ENCODE measurements around the gene PDZD2.
"Not testable (repeated sequence)": the region's sequence is repeated elsewhere in the genome, so short reads cannot be mapped to it uniquely, and the experiment has no call there.

PDZD2 gene

DNA sequence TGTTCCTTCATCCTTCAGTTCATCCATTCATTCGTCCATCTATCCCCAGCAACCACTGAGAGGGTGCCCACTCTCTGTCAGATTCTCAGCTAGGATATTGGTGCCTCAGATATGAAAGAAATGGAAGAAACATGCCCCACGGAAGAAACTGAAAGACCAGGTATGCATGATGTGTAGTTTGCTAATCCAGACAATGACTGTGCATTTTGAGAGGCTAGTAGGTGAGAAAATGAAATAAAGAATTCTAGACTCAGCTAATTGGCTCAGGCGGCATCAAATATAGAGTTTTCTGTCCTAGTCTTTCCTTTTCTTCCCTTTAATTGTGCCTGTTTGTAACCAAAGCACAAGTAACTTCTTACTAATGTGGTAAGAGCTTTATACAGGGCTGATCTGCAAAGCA lies 104.7 kb downstream of the PDZD2 start:
- DNase-seq, result no peak

DNA sequence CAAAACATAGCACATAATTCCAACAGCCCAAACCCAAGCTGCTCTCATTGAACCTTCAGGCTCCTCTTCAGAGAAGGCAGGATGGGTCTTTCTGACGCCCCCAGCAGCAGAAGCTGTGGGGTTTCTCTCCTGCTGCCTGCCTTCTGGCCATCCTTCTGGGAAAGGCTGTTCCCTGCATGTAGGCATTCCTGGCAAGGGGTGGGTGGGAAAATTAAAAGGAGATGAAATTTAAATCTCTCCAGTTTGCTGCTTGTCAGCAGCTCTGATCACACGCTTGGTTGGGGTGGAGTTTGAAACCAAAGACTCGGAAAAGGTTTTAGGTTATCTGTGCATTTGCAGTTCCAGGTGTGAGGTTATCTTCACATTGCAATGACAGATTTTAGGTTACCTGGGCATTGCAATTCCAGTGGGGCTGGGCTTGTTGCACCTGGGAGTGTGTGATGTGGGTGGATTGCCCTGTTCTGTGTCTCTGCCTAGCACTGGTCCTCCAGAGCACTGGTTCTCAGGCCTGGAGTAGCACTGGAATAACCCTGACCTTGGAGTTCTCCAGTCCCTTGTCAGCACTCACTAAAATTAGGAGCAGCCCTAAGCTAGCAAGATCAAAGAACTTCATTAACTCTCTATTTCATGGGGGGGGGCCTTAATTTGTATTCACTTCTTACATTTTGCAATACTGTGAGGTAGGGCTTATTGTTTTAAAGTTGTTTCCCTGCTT lies 109.7 kb downstream of the PDZD2 start:
- no peak for DNase-seq

DNA sequence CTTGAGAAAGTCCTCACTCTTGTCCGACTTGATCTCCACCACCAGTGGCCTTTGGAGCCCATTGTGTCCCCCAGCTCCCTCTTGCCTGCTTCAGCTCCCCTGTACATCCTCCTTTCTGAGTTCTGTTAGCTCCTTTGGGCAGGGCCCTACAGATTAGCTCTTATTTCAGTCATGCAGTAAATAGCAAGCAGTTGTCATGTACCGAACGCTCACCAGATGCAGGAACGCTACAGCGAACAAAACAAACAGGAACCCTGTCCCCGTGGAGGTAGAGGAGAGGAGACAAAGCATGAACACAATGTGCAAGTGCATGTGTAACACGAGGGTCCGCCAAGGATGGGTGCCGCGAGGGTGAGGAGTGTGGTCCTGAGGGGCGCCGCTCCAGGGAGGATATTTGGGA lies 111.3 kb downstream of the PDZD2 start:
- no peak for DNase-seq

DNA sequence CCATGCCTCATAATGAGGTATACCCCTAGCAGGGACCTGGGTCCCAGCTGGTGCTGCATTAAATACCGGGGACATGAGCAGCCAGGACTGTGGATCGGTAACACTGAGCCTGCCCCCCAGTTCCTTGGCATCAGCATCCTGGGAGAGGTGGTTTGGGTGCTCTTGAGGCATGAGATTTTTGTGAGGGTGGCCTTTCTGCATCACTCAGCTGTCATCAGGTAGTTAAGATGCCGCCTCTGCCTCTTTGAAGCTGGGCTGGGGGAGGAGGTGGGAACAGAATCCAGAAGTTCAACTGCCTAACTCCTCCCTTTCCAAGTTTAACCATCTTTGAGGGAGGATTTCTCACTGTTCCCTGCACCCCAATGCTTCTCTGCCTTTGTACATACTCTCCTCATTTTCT lies 112.7 kb downstream of the PDZD2 start:
- no peak for DNase-seq

DNA sequence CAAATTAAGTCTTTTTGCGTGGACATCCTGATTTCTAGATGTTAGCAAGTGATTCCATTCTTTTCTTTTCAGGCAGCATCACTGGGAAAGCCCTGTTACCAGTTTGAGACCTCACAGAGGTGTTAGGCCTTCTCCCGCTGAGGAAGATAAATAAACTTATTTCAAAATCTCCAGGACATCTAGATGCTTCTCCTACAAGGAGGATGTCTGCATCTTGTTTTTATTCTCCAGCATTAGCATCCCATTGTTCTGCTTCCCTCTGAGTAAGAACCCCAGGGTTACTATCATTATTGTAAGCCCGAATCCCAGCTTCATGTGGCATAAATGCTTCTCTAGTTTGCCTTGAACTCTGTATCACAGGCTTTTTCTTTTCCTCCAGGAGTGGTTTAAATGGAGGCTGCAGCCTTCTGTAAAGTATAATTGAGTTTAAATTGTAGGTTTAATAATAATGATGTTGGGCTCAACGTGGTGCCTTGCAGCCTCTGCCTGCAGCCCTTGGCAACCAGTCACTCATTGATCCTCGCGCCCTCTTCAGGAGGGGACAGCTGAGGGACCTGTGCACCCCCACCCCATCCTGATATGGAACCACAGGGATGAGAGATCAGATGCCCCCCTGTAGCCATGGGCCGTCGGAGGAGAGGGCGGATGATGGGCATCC lies 114.9 kb downstream of the PDZD2 start:
- no peak for DNase-seq

DNA sequence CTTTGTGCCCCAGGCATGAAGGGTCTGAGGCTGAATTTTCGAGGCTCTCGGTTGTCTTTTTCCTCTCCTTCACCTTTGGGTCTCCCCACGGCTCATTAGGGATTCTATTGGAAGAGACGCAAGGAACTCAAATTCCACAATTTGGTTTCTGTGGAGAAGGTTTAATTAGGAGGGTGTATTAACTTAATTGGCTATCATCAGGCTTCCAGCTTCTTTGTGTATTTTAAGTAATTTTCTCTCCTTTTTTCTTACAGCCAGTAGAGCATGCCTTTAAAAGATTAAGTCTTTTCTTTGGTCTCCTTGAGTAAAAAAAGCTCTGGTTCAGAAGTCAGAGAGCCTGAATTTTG lies 115.4 kb downstream of the PDZD2 start:
- no peak for DNase-seq

DNA sequence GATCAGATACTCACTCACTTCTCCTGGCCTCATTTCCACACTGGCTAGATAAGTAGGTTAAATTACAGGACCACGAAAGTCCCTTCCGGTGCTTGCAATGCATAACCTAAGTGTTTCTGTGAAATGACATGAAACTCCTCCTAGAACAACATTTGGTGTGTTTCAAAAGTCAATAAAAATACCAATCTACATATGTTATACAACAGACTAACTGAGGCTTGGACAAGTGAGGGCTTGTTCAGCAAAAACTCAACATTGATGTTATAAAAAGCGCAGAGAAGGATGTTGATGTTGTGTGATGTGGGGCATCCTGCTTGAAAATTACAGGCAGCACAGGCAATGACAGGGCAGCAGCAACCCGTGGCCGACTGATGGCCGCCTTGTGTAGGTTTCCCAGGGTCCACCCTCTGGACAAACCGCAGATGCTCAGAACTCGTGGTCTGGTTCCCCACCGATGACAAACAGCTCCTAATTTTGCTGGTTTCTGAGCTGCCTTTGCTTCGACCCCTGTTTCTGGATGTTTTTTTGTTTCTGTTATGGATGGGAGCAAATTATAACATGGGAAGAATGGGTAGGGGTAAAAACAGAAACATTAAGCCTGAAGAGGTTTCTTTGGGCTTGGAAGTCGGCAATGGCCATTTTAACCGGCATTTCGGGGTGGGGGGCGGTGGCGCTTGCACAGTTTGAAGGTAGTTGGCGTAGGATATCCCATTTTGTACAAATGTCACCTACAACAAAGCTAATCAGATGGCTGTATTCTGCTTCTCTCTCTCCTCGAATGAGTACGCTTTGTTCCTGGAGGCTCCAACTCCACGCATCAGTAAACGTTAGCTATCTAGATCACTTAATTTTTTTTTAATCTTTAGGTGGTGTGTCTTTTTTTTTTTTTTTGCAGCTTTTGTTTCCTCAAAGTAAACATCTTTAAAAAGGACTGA lies 116.1 kb downstream of the PDZD2 start:
- DNase-seq, result no peak

DNA sequence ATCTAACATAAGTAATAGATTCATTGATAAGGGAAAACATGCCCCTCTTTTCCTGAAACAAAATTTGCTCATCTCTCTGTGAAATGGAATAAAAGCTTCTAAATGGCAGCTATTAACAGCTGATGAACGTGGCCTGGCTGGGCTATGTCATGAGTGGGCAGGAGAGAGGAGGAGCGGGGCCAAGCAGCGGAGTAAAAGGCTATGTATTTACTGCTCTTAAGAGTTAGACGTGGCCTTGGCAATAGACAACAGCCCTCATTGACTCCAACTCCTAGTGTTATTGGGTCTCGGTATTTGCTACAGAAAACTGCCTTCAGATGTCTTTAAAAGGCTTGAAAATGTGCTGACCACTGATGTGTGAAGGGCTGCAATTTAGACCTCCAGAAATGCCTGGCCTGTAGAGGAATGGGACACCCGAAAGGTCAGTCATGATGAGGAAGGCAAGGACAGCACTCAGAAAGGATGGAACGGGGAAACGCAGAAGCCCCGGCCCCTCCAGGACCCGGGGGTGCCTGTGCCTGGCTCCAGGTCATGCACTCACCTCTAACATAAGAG lies 116.8 kb downstream of the PDZD2 start:
- no peak for DNase-seq

DNA sequence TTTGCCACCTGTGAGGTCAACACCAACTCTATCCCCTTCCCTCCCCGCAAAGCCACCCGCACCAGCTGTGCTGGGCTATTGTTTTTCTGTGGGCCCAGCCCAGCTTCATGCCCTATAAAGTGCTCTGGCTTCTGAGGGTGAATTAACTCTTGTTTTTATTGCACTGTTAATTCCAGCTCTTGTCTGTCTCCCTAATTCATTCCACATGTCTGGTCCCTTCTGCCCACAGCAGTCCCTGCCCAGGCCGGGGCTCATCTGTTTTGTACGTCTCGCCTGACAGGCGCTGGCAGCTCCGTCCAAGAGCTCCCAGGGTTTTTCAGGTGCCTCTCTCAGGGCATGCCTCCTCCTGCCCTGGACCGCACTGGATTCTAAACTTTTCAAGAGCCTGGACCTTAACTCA lies 118.9 kb downstream of the PDZD2 start:
- DNase-seq, result no peak

DNA sequence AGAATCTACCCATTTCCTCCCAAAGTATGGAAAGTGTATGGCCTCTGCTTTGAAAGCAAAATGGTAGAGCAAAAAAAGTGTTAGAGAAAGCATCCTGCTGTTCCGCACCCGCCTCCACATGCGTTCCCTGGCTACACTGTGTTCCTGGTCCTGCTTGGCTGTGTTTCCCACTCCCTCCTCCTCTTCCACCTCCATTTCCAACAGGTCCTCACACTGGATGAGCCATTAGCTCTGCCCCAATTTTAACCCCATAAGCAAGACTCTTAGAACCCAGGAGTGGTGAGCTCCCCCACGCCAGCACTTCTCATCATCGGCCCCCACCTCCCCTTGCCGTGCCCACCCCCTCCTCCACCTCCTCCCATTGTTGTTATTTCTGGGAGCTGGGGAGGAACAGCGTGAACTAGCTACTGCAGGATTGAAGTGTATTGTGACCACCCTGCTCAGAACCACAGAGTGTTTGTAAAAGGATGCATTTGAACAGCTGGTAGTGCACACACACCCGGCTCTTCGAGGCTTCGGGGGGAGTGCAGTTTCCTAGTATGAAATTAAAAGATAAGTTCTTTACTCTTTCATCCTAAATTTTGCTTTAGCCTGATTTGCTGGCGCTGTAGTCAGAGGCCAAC lies 120.0 kb downstream of the PDZD2 start:
- no peak for DNase-seq

DNA sequence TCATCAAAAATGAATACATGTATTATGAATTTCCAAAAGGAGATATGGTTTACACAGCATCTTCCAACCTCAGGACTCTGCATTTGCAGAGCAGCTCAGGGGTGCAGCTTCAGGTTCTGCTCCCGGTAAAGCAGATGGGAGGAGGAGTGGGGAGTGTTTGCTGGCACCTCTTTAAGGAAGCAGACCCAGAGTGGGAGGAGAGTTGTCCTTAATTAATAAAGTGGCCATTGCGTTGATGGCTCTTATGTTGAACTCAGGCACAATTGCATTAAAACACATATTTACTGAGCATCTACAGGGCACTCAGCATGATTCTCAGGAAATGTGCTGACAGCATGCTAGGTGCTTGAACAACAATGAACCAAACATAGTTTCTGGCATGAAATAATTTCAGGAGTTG lies 121.0 kb downstream of the PDZD2 start:
- no peak for DNase-seq

DNA sequence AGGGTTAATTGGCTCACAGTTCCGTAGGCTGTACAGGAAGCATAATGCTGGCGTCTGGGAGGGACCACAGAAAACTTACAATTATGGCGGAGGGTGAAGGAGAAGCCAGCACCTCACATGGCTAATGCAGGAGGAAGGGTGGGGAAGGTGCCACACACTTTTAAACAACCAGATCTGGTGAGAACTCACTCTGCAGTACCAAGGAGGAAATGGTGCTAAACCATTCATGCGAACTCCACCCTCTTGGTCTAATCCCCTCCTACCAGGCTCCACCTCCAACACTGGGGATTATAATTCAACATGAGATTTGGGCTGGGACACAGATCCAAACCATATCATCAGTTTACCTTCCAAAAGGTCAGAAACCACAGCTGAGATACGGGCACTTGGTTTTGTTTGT lies 122.9 kb downstream of the PDZD2 start:
- DNase-seq, result no peak

DNA sequence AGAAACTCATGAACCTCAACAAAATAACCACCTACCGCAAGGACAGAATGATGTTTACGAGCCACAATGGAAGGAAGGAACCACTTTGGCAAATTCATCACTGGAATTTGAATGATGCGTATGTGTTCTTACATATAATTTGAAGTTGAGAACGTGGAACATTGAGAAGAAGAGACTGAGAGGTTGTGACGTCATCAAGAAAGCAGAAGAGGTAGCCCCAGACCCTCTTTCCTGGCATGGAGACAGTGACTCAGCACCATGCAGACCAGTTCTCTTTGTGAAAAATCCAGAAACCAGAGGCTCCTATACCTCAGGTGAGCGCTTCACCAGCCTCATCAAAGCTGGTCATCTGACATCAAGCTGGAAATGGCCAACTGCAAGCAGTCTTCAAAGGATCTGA lies 124.5 kb downstream of the PDZD2 start:
- DNase-seq, result no peak

DNA sequence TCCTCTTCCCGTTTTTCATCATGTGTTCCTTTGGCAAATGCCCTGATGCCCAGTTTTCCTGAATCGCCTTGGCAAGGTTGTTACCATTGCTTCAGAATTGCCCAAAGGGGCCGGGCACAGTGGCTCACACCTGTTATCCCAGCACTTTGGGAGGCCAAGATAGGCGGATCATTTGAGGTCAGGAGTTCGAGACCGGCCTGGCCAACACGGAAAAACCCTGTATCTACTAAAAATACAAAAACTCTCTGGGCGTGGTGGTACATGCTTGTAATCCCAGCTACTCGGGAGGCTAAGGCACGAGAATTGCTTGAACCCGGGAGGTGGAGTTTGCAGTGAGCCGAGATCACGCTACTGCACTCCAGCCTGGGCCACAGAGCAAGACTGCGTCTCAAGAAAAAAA lies 125.8 kb downstream of the PDZD2 start:
- not testable (repeated sequence) for DNase-seq

DNA sequence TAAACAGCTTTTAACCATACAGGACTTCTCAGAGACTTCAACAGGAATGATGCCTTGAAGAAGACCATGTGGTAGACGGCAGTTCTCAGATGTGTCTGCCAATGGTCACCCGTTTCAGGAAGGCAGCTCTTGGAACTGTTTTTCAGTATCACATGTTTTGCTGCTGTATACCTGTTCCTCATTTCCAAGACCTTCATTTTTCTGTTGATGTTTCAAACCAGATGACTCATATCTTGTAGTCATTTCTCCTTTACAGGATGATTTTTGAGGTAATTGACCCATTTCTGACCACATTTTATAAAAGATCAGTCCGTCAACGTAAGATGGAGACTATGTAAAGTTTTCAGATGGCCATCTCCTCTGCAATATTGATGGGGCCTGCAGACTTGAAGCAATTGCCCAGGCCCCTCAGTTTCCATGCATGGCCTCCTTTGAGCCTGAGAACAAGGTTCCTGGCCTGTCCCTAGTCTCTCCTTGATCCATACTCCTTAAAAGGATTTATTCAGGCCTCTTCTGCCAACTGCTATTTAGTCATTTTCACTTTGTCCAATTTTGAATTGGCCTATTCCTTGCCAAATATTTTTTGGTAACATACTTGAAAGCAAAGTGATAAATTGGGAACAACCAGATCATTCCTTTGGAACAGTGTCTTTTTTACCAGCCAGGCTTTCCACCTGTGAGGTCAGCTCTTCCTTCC lies 128.6 kb downstream of the PDZD2 start:
- no peak for DNase-seq

DNA sequence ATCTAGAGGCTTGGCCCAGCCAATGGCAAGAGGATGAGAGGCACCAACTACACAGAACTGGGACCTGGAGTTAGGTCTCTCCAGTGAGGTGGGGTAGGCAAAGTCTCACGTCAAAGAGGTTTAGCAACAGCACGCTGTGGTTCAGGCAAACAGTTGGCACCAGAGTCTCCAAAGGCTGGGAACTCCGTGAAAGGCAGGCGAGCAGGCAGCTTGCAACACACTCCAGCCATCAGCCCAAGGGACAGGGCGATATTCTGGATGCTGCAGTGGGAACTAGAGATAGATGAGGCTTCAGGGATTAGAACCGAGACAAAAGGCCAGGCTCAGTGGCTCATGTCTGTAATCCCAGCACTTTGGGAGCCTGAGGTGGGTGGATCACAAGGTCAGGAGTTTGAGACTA lies 129.1 kb downstream of the PDZD2 start:
- DNase-seq, result no peak

DNA sequence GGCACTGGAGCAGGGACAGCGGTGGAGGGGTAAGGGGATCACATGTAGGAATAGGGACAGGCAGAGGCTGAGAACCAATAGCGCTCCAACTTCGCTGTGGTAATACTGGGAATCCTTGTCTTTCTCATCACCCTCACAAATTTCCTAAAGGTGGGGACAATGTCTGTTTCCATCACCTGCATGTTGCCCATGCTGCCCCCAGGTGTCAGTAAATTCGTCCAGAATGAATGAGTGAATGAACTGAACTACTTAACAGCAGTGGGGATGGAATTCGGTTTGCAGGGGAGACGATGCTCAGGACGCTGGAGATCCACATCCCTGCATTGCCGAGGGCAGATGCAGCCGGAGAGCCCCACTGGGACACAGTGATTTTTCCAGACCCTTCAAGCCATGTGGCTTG lies 129.9 kb downstream of the PDZD2 start:
- DNase-seq, result no peak

DNA sequence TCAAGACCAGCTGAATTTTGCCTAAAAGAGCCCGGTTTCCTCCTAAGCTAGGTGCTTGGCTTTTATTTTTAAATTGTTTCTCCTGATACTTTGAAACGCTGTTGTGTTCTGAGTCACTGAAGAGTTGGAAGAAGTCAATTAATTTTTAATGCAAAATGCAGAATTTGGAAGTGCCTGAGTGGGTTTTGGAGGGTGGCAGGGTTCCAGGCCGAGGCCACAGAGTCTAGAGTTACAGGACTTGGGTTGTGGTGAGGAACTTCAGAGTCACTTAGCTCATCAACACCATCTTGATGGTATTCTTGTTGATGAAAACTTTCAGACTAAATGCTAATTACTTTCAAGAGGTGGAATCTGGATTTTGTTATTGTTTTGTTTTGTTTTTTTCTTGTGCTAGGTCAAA lies 130.6 kb downstream of the PDZD2 start:
- no peak for DNase-seq

DNA sequence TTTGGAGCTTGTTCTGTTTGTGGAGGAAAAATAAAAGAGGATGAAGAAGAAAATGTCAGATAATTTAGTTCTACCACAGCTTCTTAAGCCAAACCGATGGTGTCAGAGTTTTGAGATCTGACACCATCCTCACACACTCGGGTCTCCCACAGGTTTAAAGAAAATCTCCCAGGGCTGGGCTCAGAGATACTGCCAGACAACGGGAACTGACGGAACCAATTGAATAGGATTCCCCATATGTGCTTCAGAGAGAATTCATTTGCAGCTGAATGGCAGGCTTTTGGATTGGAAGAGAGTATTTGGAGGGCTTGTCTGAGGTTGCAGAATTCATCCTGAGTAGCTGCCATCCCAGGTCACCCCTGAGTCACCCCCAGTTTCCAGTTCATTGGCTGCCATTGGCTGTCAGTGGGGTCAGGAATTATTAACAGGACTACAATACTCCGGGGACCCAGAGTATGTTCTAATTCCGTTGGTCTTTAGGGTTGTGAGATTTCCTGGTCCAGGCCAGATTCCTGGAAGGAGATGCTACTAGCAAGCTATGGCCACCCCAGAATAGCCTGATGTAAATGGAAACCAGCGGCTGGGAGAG lies 131.3 kb downstream of the PDZD2 start:
- no peak for DNase-seq

DNA sequence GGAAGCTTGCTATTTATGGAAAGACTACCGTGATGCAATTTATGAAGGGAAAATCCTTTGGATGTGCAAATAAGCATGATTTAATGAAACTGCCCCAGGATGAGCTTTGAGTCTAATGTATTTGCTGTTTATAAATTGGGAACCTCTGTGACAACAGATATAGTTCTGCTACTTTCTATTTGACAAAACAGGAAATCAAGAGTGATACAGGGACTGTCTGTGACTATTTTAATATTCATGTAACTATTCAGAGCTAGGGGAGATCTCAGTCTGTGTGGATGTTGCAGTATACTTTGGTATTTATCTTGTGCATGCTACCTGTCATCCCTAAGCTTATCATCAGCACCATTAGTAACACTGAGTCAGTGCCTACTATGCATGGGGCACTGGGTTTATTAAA lies 132.1 kb downstream of the PDZD2 start:
- no peak for DNase-seq

DNA sequence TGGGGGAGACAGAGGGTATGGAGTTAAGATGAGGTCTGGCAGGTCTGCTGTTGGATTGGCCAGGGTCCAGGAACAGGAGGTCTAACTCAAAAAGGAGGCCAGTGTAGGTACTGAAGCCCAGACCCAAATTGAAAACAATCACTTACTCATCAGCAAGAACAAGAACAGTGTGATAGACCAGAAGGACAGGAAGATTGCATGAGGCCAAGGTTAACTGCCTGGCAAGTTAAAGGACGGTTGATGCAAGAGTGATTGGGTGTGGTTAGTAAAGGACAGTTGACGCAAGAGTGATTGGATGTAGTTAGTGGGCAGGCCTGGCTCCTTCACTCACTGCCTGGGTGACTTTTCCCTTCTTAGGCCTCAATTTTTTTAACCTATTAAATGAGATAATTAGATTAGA lies 132.6 kb downstream of the PDZD2 start:
- DNase-seq, result no peak

DNA sequence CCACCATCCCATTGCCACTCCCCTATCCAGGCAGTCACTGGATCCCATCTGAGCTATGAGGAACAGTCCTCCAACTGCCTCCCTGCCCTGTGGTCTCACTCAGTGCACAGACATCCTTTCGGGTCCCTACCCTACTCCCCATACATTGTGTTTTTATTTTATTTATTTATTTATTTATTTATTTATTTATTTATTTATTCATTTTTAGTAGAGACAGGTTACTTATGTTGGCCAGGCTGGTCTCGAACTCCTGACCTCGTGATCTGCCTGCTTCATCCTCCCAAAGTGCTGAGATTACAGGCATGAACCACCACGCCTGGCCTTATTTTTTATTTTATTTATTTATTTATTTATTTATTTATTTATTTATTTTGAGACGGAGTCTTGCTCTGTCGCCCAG lies 137.4 kb downstream of the PDZD2 start:
- not testable (repeated sequence) for DNase-seq
